ENCODE results near the gene KCNMA1. TPM values are rescaled to one million over a fixed set of nuclear protein-coding genes. Genes with fewer than 3 reads are reported as not detected.

KCNMA1 gene
- polyA plus RNA-seq, 1 experiment, result 21.4 TPM

DNA sequence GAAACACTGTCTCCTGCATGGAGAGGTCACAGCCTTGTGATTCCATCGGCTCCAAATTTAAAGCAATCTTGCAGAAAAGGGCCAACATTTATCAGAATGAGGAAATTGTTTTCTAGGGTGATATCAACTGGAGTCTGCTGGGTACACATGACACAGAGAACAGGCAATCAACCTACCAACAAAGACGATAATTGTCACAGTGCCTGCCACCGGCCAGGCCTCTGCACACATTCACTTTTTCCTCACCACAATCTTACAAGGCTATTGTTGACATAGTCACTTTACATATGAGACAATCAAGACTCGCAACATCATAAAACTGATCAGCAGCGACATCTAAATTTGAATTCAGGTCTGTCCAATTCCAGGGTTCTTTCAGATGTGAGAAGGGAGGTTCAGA, 189.4 kb downstream of the KCNMA1 start:
- no peaks in the 10 kb centered on the region; the same call in 1 of the 2 replicates for H3K36me3 ChIP-seq (ENCODE audit: control insufficient read depth, insufficient read depth, low read length)
- H3K4me3 ChIP-seq (ENCODE audit: low read depth, low read length), result no peak overlapping the region
- no peaks in the 10 kb centered on the region for H3K27me3 ChIP-seq (ENCODE audit: control insufficient read depth, insufficient read depth, low read length)
- DNase-seq (ENCODE audit: low read depth), result no peak
- TF ChIP-seq, protein P1, sequence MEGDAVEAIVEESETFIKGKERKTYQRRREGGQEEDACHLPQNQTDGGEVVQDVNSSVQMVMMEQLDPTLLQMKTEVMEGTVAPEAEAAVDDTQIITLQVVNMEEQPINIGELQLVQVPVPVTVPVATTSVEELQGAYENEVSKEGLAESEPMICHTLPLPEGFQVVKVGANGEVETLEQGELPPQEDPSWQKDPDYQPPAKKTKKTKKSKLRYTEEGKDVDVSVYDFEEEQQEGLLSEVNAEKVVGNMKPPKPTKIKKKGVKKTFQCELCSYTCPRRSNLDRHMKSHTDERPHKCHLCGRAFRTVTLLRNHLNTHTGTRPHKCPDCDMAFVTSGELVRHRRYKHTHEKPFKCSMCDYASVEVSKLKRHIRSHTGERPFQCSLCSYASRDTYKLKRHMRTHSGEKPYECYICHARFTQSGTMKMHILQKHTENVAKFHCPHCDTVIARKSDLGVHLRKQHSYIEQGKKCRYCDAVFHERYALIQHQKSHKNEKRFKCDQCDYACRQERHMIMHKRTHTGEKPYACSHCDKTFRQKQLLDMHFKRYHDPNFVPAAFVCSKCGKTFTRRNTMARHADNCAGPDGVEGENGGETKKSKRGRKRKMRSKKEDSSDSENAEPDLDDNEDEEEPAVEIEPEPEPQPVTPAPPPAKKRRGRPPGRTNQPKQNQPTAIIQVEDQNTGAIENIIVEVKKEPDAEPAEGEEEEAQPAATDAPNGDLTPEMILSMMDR (IDR thresholded peaks at IDR 0.05; ENCODE audit: insufficient read depth, low read depth, low read length), result no peak
- ChIA-PET CTCF (interaction anchor here (1.7 kb wide), 1 partner anchor 19 kb away, joined by 5 read pairs; no protein-coding TSS in a partner anchor), POLR2A (no interaction called here)

DNA sequence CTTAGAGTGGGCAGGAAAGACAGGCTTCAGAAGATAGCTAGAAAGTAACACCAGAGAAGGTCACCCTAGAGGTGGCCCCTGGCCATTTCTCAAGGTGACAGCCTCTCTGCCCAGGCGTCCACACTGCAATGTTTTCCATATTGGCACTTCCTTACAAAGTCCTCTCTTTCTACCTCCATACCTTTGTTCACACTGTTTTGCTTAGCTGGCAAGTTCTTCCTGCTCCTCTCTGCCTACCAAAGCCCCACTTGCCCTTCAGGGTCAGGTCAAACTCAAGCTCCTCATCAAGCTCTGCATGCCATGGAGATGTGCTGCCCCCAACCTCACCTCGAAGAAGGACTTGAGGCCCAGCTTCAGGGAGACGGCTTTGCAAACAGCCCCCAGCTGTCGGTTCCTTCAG, 190.9 kb downstream of the KCNMA1 start:
- no peak for DNase-seq (ENCODE audit: low read depth)
- H3K27me3 ChIP-seq (ENCODE audit: control insufficient read depth, insufficient read depth, low read length), result no peaks in the 10 kb centered on the region
- H3K4me3 ChIP-seq (ENCODE audit: low read depth, low read length), result no peak overlapping the region
- POLR2A ChIA-PET, result no interaction called here
- TF ChIP-seq, protein P1 (IDR thresholded peaks at IDR 0.05; ENCODE audit: insufficient read depth, low read depth, low read length), result no peak
- CTCF ChIA-PET, result interaction anchor here (0.9 to 1.6 kb wide), 5 partner anchors 9 to 55 kb away, joined by 3 to 4 read pairs (median 3); no protein-coding TSS in a partner anchor
- no peaks in the 10 kb centered on the region; the same call in 1 of the 2 replicates for H3K36me3 ChIP-seq (ENCODE audit: control insufficient read depth, insufficient read depth, low read length)

DNA sequence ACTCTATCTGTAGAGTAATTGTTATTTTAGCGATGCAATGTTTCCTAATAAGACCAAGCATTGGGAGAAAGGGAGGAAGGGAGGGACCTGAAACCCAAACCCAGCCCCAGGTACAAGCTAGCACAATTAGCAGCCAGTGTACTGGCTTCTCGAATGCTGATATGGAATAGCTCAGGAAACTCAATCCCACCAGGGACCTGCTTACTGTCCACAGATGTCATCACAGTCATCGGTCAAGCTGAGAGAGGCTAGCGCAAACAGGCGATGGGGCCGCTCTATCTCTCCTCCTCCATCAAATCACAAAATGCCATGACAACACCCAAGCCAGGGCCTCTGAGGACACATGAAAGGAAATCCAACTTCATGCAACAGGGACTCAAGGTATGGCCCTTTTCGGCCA, 192.1 kb downstream of the KCNMA1 start:
- POLR2A ChIA-PET, result no interaction called here
- TF ChIP-seq, protein P1 (IDR thresholded peaks at IDR 0.05; ENCODE audit: insufficient read depth, low read depth, low read length), result no peak
- Histone ChIP-seq H3K36me3 (ENCODE audit: control insufficient read depth, insufficient read depth, low read length) (no peaks in the 10 kb centered on the region; the same call in 1 of the 2 replicates), H3K27me3 (ENCODE audit: control insufficient read depth, insufficient read depth, low read length) (no peaks in the 10 kb centered on the region), H3K4me3 (ENCODE audit: low read depth, low read length) (no peak overlapping the region)
- CTCF ChIA-PET, result interaction anchor here (0.7 to 2.0 kb wide), 5 partner anchors 11 to 130 kb away, joined by 3 to 6 read pairs (median 3); no protein-coding TSS in a partner anchor
- no peak for DNase-seq (ENCODE audit: low read depth)

DNA sequence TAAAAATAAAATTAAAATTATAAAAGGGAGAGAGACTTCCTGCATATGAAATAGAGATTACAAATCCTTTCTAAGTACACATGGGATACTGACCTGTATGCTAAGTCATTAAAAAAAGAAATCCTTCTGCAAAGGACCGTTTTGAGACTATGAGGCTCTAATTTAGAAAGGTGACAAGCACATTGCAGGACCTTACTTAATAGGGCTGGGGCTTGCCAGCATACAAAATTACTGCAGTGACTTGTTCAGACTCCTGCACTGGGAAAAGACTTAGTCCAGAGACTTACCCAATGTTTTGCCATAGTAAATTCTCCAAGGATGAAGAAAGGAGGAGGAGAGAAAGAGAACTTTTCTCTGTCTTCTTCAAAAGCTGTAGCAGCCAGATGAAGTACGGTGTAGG, 193.6 kb downstream of the KCNMA1 start:
- Histone ChIP-seq H3K4me3 (ENCODE audit: low read depth, low read length) (no peak overlapping the region), H3K27me3 (ENCODE audit: control insufficient read depth, insufficient read depth, low read length) (no peaks in the 10 kb centered on the region), H3K36me3 (ENCODE audit: control insufficient read depth, insufficient read depth, low read length) (no peaks in the 10 kb centered on the region; the same call in 1 of the 2 replicates)
- TF ChIP-seq, protein P1 (IDR thresholded peaks at IDR 0.05; ENCODE audit: insufficient read depth, low read depth, low read length), result no peak
- ChIA-PET POLR2A (no interaction called here), CTCF (interaction anchor here (2.0 kb wide), 1 partner anchor 15 kb away, joined by 6 read pairs; no protein-coding TSS in a partner anchor)
- DNase-seq (ENCODE audit: low read depth), result no peak

DNA sequence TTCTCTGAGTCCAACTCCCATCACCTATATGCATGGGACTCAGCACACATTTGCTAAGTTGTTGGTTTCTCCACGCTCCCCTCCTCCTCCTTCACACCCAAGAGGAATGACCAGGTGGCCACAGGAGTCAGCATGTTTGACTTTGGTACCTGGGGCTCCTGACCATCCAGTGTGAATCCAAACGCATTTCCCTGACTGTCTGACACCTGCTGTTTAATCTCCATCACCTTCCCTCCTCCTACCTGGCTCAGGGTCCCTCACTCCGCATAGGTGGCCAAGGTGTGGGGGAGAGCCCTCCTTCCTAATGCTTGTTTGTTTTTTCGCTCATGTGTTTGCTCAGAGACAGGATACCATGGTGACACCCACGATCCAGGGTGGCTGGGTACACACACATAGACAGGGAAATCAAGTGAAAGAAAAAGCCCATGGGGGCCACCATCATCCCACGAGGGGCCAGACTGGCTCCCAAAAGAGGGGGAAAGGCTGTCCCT, 194.9 kb downstream of the KCNMA1 start:
- ChIA-PET POLR2A (no interaction called here), CTCF (interaction anchor here (1.0 kb wide), 1 partner anchor 82 kb away, joined by 3 read pairs; no protein-coding TSS in a partner anchor)
- H3K27me3 ChIP-seq (ENCODE audit: control insufficient read depth, insufficient read depth, low read length), result no peaks in the 10 kb centered on the region
- DNase-seq (ENCODE audit: low read depth), result no peak
- H3K36me3 ChIP-seq (ENCODE audit: control insufficient read depth, insufficient read depth, low read length), result no peaks in the 10 kb centered on the region; the same call in 1 of the 2 replicates
- TF ChIP-seq, protein P1 (IDR thresholded peaks at IDR 0.05; ENCODE audit: insufficient read depth, low read depth, low read length), result no peak
- H3K4me3 ChIP-seq (ENCODE audit: low read depth, low read length), result no peak overlapping the region
